ENCODE data around the gene CBX3. TPM values are rescaled to one million over a fixed set of nuclear protein-coding genes. Genes with fewer than 3 reads are reported as not detected.

CBX3 gene
- total and polyA plus RNA-seq, 10 of the 15 experiments (the other 5 are each of a cell fraction or from before 2014, with no cell fraction given), result 153 to 307 (median 225) TPM

DNA sequence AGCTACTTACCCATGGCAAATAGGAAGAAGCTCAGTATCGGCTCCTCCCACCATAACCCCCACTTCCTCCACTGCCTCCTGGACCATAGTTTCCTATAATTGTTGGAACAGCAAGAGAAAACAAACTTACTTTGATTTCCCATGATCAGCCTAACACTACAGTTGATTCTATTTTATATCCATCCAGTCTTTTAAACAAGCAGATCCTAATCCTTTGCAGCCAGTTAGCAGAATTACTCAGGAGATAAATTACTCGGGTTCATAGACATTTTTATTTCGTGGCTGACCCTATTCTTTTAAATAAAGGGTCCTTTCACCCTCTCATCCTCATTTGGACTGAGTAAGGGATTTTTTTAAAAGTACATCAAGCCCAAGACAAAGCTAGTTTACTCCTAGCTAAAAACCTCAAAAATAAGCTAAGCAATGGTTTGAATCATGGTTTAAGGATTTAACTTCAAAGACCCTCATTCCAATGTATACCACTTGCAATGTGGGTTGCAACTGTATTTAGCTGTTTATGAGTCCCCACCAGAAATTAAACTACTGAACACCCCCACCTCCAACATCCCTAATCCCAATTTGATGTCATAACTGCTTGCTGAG is 9.0 kb upstream of the CBX3 start (continued):
- no peak for TF ChIP-seq CBFB (IDR thresholded peaks at IDR 0.05; ENCODE audit: low read depth)
- TF ChIP-seq SREBF1 (IDR thresholded peaks at IDR 0.05; ENCODE audit: low read length), result no peak
- no peak for TF ChIP-seq CUX1 (IDR thresholded peaks at IDR 0.05; ENCODE audit: insufficient replicate concordance, low read depth, low read length)
- 0 out of 2 replicates have a peak, but pooled peaks have one; percentile 7 for TF ChIP-seq ZBTB4 (CRISPR knock-in tag; IDR thresholded peaks at IDR 0.05)
- no peak for TF ChIP-seq SREBF2 (IDR thresholded peaks at IDR 0.05; ENCODE audit: low read length)
- no peak for TF ChIP-seq ZBTB33 (IDR thresholded peaks at IDR 0.05)
- no peak for TF ChIP-seq RAD51 (IDR thresholded peaks at IDR 0.05)
- TF ChIP-seq MEF2A (IDR thresholded peaks at IDR 0.05; ENCODE audit: insufficient read depth, low read depth, low read length), result no peak
- TF ChIP-seq HDGF (IDR thresholded peaks at IDR 0.05), result no peak
- no peak for TF ChIP-seq JUNB (IDR thresholded peaks at IDR 0.05)
- peak; percentile 57 for TF ChIP-seq BMI1 (IDR thresholded peaks at IDR 0.05; ENCODE audit: borderline replicate concordance)
- TF ChIP-seq, protein P1, sequence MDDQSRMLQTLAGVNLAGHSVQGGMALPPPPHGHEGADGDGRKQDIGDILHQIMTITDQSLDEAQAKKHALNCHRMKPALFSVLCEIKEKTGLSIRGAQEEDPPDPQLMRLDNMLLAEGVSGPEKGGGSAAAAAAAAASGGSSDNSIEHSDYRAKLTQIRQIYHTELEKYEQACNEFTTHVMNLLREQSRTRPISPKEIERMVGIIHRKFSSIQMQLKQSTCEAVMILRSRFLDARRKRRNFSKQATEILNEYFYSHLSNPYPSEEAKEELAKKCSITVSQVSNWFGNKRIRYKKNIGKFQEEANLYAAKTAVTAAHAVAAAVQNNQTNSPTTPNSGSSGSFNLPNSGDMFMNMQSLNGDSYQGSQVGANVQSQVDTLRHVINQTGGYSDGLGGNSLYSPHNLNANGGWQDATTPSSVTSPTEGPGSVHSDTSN (IDR thresholded peaks at IDR 0.05; ENCODE audit: insufficient replicate concordance, low read depth, low read length), result no peak
- TF ChIP-seq ZNF592 (IDR thresholded peaks at IDR 0.05), result no peak
- peak; percentile 81 for TF ChIP-seq POLR2AphosphoS5 (IDR thresholded peaks at IDR 0.05; ENCODE audit: low read length)

All from GM12878 (cell line).